A673 (cell line): ENCODE results near the gene TGM6.

Source experiments
- CTCF ChIP-seq: fragments of 300-800, 200-600 bp; sonication (generic); conservative IDR thresholded peaks from 2 replicates; pipeline ENCODE4 v1.5.1; 2017; ENCODE audit warnings: low read depth, mild to moderate bottlenecking, antibody characterized with exemption, low read length, moderate library complexity, mixed read lengths
- EZH2 ChIP-seq: fragments of 200-600 bp; sonication (generic); IDR thresholded peaks from 2 replicates; pipeline ENCODE4 v1.6.1; 2017; ENCODE audit warnings: borderline replicate concordance, low read depth, mild to moderate bottlenecking, mixed read lengths, antibody characterized with exemption, low read length; ENCODE audit not compliant: poor library complexity, severe bottlenecking

- TF ChIP-seq CTCF, result no peak
- TF ChIP-seq EZH2, result no peak
These were observed 15.6 kb upstream of the TGM6 start for GRCh38 chr20:2365091-2365490.
